GM12891 (cell line): ENCODE measurements around the gene ATP8A2.

Source experiments
- POLR2A ChIP-seq: IDR thresholded peaks from 2 replicates; pipeline ENCODE4 v1.6.1; 2011; ENCODE audit warnings: low read depth, low read length, control low read depth
- POLR2AphosphoS5 ChIP-seq: IDR thresholded peaks from 2 replicates; pipeline ENCODE4 v1.6.1; 2011; ENCODE audit warnings: low read depth, low read length, control low read depth
- TAF1 ChIP-seq: IDR thresholded peaks from 2 replicates; pipeline ENCODE4 v1.6.1; 2011; ENCODE audit warnings: low read depth, low read length, control low read depth

- TF ChIP-seq POLR2A (no peak), POLR2AphosphoS5 (no peak), TAF1 (no peak)
Measured at GRCh38 chr13:25869941-25870340, 498.2 kb downstream of the ATP8A2 start.
